Nephron (organoid): ENCODE results near the gene PRKN.

Experiments
- H3K27ac Mint-ChIP-seq, 3 experiments: 2 replicates each; pipeline ENCODE4 v1.8.0; 2020; ENCODE audit warnings: mixed read lengths in 3 of 3, mild to moderate bottlenecking in 2 of 3, moderate library complexity in 1 of 3
- H3K27me3 Mint-ChIP-seq: 2 replicates; pipeline ENCODE4 v1.8.0; 2021; ENCODE audit warnings: low read depth, mild to moderate bottlenecking, moderate library complexity, mixed read lengths
- H3K36me3 Mint-ChIP-seq: 2 replicates; pipeline ENCODE4 v1.8.0; 2020; ENCODE audit warnings: low read depth, mixed read lengths
- H3K4me1 Mint-ChIP-seq: 2 replicates; pipeline ENCODE4 v1.8.0; 2020; ENCODE audit warnings: mixed read lengths
- H3K4me3 Mint-ChIP-seq, 3 experiments: 2 replicates each; pipeline ENCODE4 v1.8.0; 2020; ENCODE audit warnings: mild to moderate bottlenecking in 3 of 3, mixed read lengths in 3 of 3, moderate library complexity in 2 of 3
- H3K9me3 Mint-ChIP-seq: 2 replicates; pipeline ENCODE4 v1.8.0; 2020; ENCODE audit warnings: mixed read lengths
- CTCF ChIP-seq, 3 experiments: fragments of 200-600 bp; sonication (generic); IDR thresholded peaks; one replicate each; pipeline ENCODE4 v1.5.0; 2021; ENCODE audit warnings: antibody characterized with exemption in 3 of 3; ENCODE audit not compliant: unreplicated experiment in 3 of 3

The PRKN gene

GRCh38 chr6:161542346-161542980 is 1185.1 kb downstream of the PRKN start:
- Mint-ChIP-seq H3K27me3 (no peaks in the 10 kb centered on the region), H3K4me3 (no peak overlapping the region), H3K27ac (no peak overlapping the region), H3K36me3 (no peaks in the 10 kb centered on the region), H3K4me1 (no peaks in the 10 kb centered on the region), H3K9me3 (no peaks in the 10 kb centered on the region)
- TF ChIP-seq CTCF (IDR thresholded peaks at IDR 0.05; ENCODE audit: unreplicated experiment in 3 of 3), result no peak

GRCh38 chr6:161540532-161540931 is 1187.0 kb downstream of the PRKN start:
- H3K4me1 Mint-ChIP-seq, result peaks cover 5% of the 10 kb centered on the region
- no peak for TF ChIP-seq CTCF (IDR thresholded peaks at IDR 0.05; ENCODE audit: unreplicated experiment in 3 of 3)
- H3K4me3 Mint-ChIP-seq, result no peak overlapping the region
- H3K36me3 Mint-ChIP-seq, result no peaks in the 10 kb centered on the region
- H3K27me3 Mint-ChIP-seq, result no peaks in the 10 kb centered on the region
- no peaks in the 10 kb centered on the region for H3K9me3 Mint-ChIP-seq
- H3K27ac Mint-ChIP-seq, result peak overlapping the region in 1 of 3 experiments; percentile 65

- H3K27me3 Mint-ChIP-seq, result no peaks in the 10 kb centered on the region
- peaks cover 12% of the 10 kb centered on the region for H3K36me3 Mint-ChIP-seq
- peaks cover 7% of the 10 kb centered on the region for H3K9me3 Mint-ChIP-seq
- peaks cover 5% of the 10 kb centered on the region for H3K4me1 Mint-ChIP-seq
- TF ChIP-seq CTCF (IDR thresholded peaks at IDR 0.05; ENCODE audit: unreplicated experiment in 3 of 3), result no peak
- H3K4me3 Mint-ChIP-seq, result no peak overlapping the region
- H3K27ac Mint-ChIP-seq, result peak overlapping the region in 1 of 3 experiments; percentile 83
These were observed 1191.3 kb downstream of the PRKN start for GRCh38 chr6:161536224-161536630.

- TF ChIP-seq CTCF (IDR thresholded peaks at IDR 0.05; ENCODE audit: unreplicated experiment in 3 of 3), result no peak
- Mint-ChIP-seq H3K36me3 (peaks cover 12% of the 10 kb centered on the region), H3K27me3 (no peaks in the 10 kb centered on the region), H3K4me1 (peaks cover 13% of the 10 kb centered on the region), H3K9me3 (peaks cover 7% of the 10 kb centered on the region), H3K27ac (no peak overlapping the region), H3K4me3 (no peak overlapping the region)
These were observed 1193.2 kb downstream of the PRKN start for GRCh38 chr6:161534264-161534873.

- Mint-ChIP-seq H3K4me3 (no peak overlapping the region), H3K9me3 (peaks cover 7% of the 10 kb centered on the region), H3K27ac (no peak overlapping the region), H3K36me3 (peaks cover 12% of the 10 kb centered on the region), H3K4me1 (peaks cover 24% of the 10 kb centered on the region), H3K27me3 (no peaks in the 10 kb centered on the region)
- no peak for TF ChIP-seq CTCF (IDR thresholded peaks at IDR 0.05; ENCODE audit: unreplicated experiment in 3 of 3)
These were observed 1194.3 kb downstream of the PRKN start for GRCh38 chr6:161533266-161533665.

GRCh38 chr6:161532536-161532935 is 1195.0 kb downstream of the PRKN start:
- Mint-ChIP-seq H3K27ac (no peak overlapping the region), H3K4me1 (peaks cover 26% of the 10 kb centered on the region), H3K4me3 (no peak overlapping the region), H3K9me3 (peaks cover 7% of the 10 kb centered on the region), H3K27me3 (no peaks in the 10 kb centered on the region), H3K36me3 (peaks cover 12% of the 10 kb centered on the region)
- TF ChIP-seq CTCF (IDR thresholded peaks at IDR 0.05; ENCODE audit: unreplicated experiment in 3 of 3), result no peak
